Hepatocyte (in vitro differentiated cells): ENCODE measurements around the gene CD44.

Experiments
- EZH2 ChIP-seq: fragments of 200-600 bp; sonication (generic); IDR thresholded peaks from 2 replicates; pipeline ENCODE4 v1.6.1; 2016; ENCODE audit warnings: antibody characterized with exemption, mild to moderate bottlenecking, borderline replicate concordance
- EZH2phosphoT487 ChIP-seq: fragments of 200-600 bp; sonication (generic); IDR thresholded peaks from one replicate; pipeline ENCODE4 v1.6.1; 2018; ENCODE audit warnings: antibody characterized with exemption, mild to moderate bottlenecking, low read depth, moderate library complexity; ENCODE audit not compliant: unreplicated experiment, severe bottlenecking
- TF ChIP-seq, protein P1 (sequence below): fragments of 200-600 bp; sonication (generic); IDR thresholded peaks from 2 replicates; pipeline ENCODE4 v1.5.1; 2016; ENCODE audit warnings: antibody characterized with exemption, mild to moderate bottlenecking; ENCODE audit not compliant: poor library complexity

DNA sequence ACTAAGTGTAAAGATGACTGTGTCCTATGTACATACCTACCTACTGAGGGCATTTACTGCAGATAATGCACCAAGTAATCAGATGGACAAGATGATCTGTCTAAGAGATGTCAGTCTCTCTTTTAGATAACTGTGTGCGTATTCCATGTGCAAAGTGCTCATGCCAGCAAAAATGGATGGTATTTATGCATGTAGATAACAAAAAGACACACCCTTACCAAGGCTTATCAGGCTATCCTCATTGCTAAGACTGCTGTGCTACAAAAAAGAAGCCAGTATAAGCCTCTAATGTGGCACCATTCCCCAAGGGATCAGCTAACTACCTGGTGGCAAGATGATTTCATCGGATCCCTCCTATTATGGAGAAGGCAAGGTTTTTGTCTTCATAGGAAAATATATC, 34.3 kb upstream of the CD44 start:
- TF ChIP-seq EZH2 (no peak), EZH2phosphoT487 (no peak)
- TF ChIP-seq, protein P1, sequence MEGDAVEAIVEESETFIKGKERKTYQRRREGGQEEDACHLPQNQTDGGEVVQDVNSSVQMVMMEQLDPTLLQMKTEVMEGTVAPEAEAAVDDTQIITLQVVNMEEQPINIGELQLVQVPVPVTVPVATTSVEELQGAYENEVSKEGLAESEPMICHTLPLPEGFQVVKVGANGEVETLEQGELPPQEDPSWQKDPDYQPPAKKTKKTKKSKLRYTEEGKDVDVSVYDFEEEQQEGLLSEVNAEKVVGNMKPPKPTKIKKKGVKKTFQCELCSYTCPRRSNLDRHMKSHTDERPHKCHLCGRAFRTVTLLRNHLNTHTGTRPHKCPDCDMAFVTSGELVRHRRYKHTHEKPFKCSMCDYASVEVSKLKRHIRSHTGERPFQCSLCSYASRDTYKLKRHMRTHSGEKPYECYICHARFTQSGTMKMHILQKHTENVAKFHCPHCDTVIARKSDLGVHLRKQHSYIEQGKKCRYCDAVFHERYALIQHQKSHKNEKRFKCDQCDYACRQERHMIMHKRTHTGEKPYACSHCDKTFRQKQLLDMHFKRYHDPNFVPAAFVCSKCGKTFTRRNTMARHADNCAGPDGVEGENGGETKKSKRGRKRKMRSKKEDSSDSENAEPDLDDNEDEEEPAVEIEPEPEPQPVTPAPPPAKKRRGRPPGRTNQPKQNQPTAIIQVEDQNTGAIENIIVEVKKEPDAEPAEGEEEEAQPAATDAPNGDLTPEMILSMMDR: no peak
